ENCODE results near the gene CCL1. TPM values are rescaled to one million over a fixed set of nuclear protein-coding genes. Genes with fewer than 3 reads are reported as not detected.

Gene CCL1
- polyA plus RNA-seq, 1 of the 3 experiments (the other 2 are of a cell fraction): not detected

GRCh38 chr17:34379868-34380267, 16.8 kb upstream of the CCL1 start (continued):
- TF ChIP-seq CHD2 (IDR thresholded peaks at IDR 0.05; ENCODE audit: low read length, partially characterized antibody): no peak
- TF ChIP-seq EP300 (IDR thresholded peaks at IDR 0.05; ENCODE audit: borderline replicate concordance in 1 of 2, low read depth in 1 of 2, low read length in 1 of 2): no peak
- no peak for TF ChIP-seq USF1 (IDR thresholded peaks at IDR 0.05; ENCODE audit: borderline replicate concordance, low read depth)
- TF ChIP-seq ZBTB33 (IDR thresholded peaks at IDR 0.05; ENCODE audit: borderline replicate concordance, low read depth): no peak
- no peak for TF ChIP-seq CTCF (IDR thresholded peaks at IDR 0.05)
- no peak for TF ChIP-seq FOXM1 (IDR thresholded peaks at IDR 0.05; ENCODE audit: low read depth)
- TF ChIP-seq TEAD4 (IDR thresholded peaks at IDR 0.05; ENCODE audit: borderline replicate concordance, insufficient read depth): no peak

GRCh38 chr17:34378664-34379101, 15.7 kb upstream of the CCL1 start:
- Histone ChIP-seq H2AFZ (ENCODE audit: low read depth) (no peak overlapping the region), H3K36me3 (replicated peaks in 1 of 2; ENCODE audit: control insufficient read depth in 1 of 2, insufficient read depth in 2 of 2, low read length in 1 of 2) (no peaks in the 10 kb centered on the region), H3K4me1 (ENCODE audit: control insufficient read depth in 1 of 2, insufficient read depth in 2 of 2, low read depth in 1 of 2, low read length in 1 of 2) (peaks cover 0 to 3% of the 10 kb centered on the region in 2 experiments; a peak in 1 of 4 replicates), H3K9me3 (no peaks in the 10 kb centered on the region), H3K9me2 (no peaks in the 10 kb centered on the region), H3K27me3 (ENCODE audit: insufficient read depth) (no peaks in the 10 kb centered on the region), H3K4me2 (no peak overlapping the region), H3K79me2 (ENCODE audit: insufficient read depth) (no peaks in the 10 kb centered on the region), H3F3A (replicated peaks; ENCODE audit: insufficient read depth) (no peaks in the 10 kb centered on the region), H4K20me1 (ENCODE audit: insufficient read depth) (no peaks in the 10 kb centered on the region), H3K9ac (no peak overlapping the region), H3K4me3 (ENCODE audit: low read depth in 2 of 2, low read length in 1 of 2) (no peak overlapping the region), H3K27ac (ENCODE audit: low read depth in 2 of 2, low read length in 1 of 2) (no peak overlapping the region)
- no peak for TF ChIP-seq GABPA (IDR thresholded peaks at IDR 0.05; ENCODE audit: low read depth)
- TF ChIP-seq YY1 (IDR thresholded peaks at IDR 0.05; ENCODE audit: low read depth): no peak
- no peak for TF ChIP-seq USF2 (IDR thresholded peaks at IDR 0.05; ENCODE audit: borderline replicate concordance, low read depth, low read length)
- DNase-seq: no peak
- CTCF ChIA-PET: interaction anchor here (1.2 to 1.9 kb wide), 2 partner anchors 17 to 178 kb away, joined by 5 to 14 read pairs; no protein-coding TSS in a partner anchor
- POLR2A ChIA-PET: no interaction called here
- WGBS (ENCODE audit: low lambda C conversion rate): 57% methylated on average over 6 of the region's 6 CpGs

Data from SK-N-SH (cell line).